HT1080 (cell line): ENCODE measurements around the gene FAM50B. TPM values are rescaled to one million over a fixed set of nuclear protein-coding genes. Genes with fewer than 3 reads are reported as not detected.

Experiments
- DNase-seq: peaks from one replicate; pipeline ENCODE4 v3.0.0-alpha.2; 2015; ENCODE audit warnings: low read depth
- polyA plus RNA-seq, 2 experiments: library from polyadenylated mRNA; depleted of rRNA; stranded (reverse); fragments of >200 nt; gene quantifications; 2 replicates each; pipeline ENCODE4 v1.2.3, GENCODE V29; 2015
- total RNA-seq: library from RNA; depleted of rRNA; stranded (reverse); fragments of >200 nt; shearing (Covaris generic); gene quantifications from 2 replicates; pipeline ENCODE4 v1.2.3, GENCODE V29; 2014; rRNA removed

FAM50B gene
- not detected in 2 replicates for total RNA-seq
- not detected in 2 replicates for polyA plus RNA-seq (2015; cell fraction: cytosol; rRNA removed)
- not detected in 2 replicates for polyA plus RNA-seq (2015; cell fraction: nucleus; rRNA removed)

DNA sequence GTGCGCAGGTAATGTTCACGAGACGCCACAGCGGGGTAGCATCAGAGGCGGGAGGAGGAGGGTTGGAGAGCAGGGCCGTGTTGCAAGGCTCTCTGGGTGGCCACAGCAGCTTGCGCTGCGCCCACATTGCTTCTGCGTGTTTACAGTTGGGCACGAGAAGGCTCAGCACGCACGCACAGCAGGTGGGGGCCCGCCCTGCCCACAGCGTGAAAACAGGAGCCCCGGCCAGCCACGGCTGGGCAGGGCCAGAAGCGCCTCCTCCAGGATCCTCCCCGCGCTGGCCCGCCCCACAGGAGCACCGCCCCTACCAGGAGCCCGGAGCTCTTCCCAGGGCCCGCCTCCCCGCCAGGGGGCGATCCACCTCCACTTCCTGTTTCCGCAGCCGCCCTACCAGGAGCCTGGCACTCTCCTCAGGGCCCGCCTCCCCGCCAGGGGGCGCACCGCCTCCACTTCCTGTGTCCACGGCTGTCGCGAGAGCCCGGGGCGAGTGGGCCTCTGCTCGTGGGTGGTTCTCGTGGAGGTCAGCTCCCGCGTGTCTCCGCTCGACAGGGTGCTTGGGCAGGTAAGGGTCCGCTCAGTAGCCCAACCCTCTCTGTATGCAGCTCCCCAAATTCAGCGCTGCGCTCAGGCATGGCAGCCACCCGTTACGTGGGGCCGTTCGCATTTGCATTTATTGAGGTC lies at the start of gene FAM50B:
FAM50B (plus strand) TSS at position 449 of the 681 bp plus-strand sequence. CDS start 439 bp downstream, outside the sequence.
- DNase-seq, result peak; percentile 24

DNA sequence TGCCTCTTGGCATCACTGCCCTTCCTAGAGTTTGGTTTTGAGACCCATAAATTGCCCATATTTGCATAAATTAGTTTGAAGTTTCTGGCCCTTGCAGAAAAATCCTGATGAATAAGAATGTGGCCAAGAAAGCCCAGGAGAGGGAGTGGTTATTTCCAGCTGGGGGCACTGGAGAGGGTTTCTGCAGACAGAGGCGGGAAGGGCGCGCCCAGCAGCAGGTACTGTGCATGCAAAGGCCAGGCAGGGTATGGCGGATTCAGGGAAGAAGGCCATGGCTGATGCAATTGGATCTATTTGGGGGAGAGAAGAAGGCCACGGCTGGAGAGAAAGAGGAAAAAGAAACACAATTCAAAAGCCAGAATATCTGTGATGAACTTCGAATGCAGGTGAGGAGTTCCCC lies 49.5 kb upstream of the FAM50B start:
- no peak for DNase-seq

DNA sequence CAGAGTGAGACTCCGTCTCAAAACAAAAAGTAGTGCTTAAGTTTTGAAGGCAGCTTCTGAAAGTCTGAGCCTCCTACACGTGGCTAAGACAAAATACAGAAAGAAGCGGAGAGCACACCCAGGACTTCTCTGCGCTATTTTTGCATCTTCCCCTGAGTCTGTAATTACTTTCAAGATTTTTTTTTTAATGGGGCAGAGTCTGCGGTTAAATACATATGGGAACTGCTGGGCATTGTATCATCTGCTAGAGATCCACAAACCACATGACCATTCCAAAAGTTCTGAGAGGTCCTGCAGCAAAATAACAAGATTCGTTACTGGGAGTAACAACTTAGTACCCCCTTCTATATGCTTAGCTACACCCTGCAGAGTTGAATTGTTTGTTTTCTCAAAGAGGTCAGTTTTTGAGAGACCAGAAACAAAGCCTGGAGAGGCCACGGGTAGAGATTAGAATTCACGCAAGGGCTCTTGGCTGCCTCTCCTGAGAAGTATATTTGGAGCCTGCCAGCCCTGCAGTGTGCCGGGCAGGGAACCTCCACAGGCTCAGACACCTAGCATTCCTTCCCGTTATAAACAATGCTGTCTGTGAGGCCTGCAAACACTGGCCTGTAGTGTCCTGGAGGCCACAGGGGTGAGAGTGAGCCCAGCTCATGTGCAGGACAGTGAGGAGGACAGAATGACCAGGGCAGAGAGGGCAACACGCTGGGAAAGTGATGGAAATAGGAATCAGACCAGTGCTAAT lies 48.2 kb upstream of the FAM50B start:
- DNase-seq, result no peak

- DNase-seq, result no peak
Observed at GRCh38 chr6:3801960-3802359, 47.2 kb upstream of the FAM50B start.

GRCh38 chr6:3803627-3804468 lies 45.3 kb upstream of the FAM50B start:
- DNase-seq, result peak; percentile 89

DNA sequence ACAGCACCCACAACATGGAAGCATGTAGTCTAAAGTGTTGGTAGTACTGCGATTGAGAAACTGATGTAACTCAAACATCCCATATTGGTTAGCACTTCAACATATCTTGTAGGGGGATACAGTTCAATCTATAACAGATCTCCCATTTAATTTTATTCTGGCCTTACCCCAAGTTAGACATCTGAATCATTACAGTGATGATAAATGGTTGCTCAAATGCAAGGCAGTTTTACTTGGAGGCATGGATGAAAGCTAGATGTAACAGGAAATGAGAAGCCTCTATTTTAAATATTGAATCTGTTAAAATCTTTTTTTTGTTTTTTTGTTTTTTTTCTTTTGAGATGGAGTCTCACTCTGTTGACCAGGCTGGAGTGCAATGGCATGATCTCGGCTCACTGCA lies 44.2 kb upstream of the FAM50B start:
- peak; percentile 14 for DNase-seq

GRCh38 chr6:3805448-3806123 lies 43.6 kb upstream of the FAM50B start:
- peak; percentile 58 for DNase-seq

GRCh38 chr6:3806169-3806922 lies 42.8 kb upstream of the FAM50B start:
- DNase-seq, result no peak

DNA sequence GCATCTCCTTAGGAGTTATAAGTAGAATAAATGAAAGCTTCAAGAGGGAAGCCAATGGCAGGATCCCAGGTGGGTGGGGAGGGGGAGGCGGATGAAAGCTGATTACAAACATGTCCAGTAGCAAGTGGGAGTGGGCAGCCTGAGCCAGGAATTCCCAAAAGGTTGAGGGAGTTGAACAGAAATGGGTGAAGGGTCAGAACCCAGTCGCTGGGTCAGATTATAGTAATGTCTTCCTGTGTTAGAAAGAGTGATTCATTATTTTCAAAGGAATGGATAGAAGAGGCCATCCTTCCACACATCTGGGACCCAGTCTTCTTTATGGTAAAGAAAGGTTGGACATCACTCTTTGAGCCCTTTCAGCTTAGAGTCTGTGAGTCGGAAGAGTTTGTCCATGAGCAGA lies 41.0 kb upstream of the FAM50B start:
- DNase-seq, result peak; percentile 46

- DNase-seq, result peak; percentile 97
Observed at GRCh38 chr6:3808759-3809514, 40.2 kb upstream of the FAM50B start.

DNA sequence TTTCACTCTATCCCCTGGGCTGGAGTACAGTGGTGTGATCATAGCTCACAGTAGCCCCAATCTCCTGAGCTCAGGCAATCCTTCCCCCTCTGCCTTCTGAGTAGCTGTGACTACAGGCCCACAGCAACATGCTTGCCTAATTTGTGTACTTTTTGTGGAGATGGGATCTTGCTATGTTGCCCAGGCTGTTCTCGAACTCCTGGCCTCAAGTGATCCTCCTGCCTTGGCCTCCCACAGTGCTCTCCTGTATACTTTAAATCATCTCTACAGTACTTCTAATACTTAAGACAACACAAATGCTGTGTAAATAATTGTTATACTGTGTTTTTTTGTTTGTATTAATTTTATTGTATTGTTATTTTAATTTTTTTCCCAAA lies 39.7 kb upstream of the FAM50B start:
- no peak for DNase-seq

- DNase-seq, result no peak
Observed at GRCh38 chr6:3809982-3810381, 39.2 kb upstream of the FAM50B start.

DNA sequence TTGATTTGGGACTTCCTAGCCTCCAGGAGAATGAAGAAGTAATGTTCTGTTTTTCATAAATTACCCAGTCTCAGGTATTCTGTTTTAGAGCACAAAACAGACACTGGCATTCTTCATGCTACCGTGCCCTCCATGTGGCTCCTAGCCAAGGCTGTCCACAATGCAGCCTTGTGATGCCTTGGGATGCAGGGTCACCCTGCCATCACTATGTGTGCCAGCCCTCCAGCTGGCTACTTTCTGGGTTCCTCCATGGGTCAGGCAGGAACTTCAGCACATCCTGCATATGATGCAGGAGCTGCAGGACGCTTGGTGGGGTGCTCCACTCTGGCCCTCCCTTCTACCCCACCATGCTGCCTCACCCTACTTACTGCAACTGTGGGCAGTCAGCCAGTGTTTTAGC lies 38.0 kb upstream of the FAM50B start:
- DNase-seq, result no peak

GRCh38 chr6:3812596-3812995 lies 36.6 kb upstream of the FAM50B start:
- no peak for DNase-seq

- DNase-seq, result peak; percentile 82
Observed at GRCh38 chr6:3813150-3813780, 35.9 kb upstream of the FAM50B start.

DNA sequence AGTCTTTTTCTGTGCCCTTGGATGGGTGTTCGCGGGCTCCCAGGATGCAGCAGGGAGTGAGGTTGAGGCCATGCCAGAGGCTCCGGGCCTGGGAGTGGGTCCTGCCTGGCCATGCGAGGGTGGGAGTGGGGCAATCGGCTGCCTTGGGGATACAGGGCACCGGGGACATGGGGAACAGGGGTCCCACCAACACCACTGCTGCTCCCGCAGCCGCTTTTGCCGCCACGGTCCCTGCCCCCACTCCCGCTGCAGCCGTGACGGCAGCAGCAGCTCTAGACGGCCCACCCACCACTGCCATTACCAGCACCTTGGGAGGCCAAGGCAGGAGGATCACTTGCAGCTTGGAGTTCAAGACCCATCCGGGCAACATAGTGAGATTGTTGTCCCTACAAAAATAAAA lies 35.3 kb upstream of the FAM50B start:
- DNase-seq, result no peak

DNA sequence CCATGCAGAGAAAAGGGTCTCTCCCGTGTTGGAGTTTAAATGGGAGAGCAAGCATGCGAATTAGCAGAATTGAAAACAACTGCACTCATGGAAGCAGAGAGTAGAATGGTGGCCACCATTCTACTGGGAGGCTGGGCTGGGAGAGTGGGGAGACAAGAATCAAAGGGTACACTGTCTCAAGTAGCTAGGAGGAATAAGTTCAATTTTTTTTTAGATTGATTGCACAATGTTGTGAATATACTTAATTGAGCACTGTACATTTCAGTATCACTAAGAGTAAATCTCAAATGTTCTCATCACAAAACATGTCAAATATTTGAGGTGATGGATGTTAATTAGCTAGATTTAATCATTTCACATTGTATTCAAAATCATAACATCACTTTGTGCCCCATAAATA lies 34.6 kb upstream of the FAM50B start:
- DNase-seq, result no peak

GRCh38 chr6:3816251-3816650 lies 32.9 kb upstream of the FAM50B start:
- no peak for DNase-seq
